Effector memory CD4-positive, alpha-beta T cell (primary cell): ENCODE results near the gene TRIM14.
"Not testable (repeated sequence)": the region's sequence is repeated elsewhere in the genome, so short reads cannot be mapped to it uniquely, and the experiment has no call there.

Source experiments
- DNase-seq, 3 donors: peaks; one replicate each; pipeline ENCODE4 v3.0.0-alpha.2; 2020
- H3K27ac ChIP-seq: 2 replicates; pipeline ENCODE4 v1.7.0; 2013; ENCODE audit warnings: mild to moderate bottlenecking, low read length, moderate library complexity; ENCODE audit not compliant: insufficient read depth, poor library complexity, severe bottlenecking
- H3K27me3 ChIP-seq: replicated peaks from 2 replicates; pipeline ENCODE4 v1.7.0; 2013; ENCODE audit warnings: mild to moderate bottlenecking, low read length; ENCODE audit not compliant: insufficient read depth, control insufficient read depth, poor library complexity, severe bottlenecking
- H3K36me3 ChIP-seq: 2 replicates; pipeline ENCODE4 v1.7.0; 2013; ENCODE audit warnings: mild to moderate bottlenecking, low read length, moderate library complexity; ENCODE audit not compliant: control insufficient read depth, insufficient read depth
- H3K4me1 ChIP-seq: 2 replicates; pipeline ENCODE4 v1.7.0; 2013; ENCODE audit warnings: low read length, mild to moderate bottlenecking; ENCODE audit not compliant: control insufficient read depth, insufficient read depth, poor library complexity, severe bottlenecking
- H3K4me3 ChIP-seq: 2 replicates; pipeline ENCODE4 v1.7.0; 2013; ENCODE audit warnings: low read length, low read depth, mild to moderate bottlenecking; ENCODE audit not compliant: insufficient read depth, poor library complexity, severe bottlenecking
- H3K9me3 ChIP-seq: 2 replicates; pipeline ENCODE4 v1.7.0; 2013; ENCODE audit warnings: mild to moderate bottlenecking, low read length, moderate library complexity; ENCODE audit not compliant: control insufficient read depth

Gene TRIM14

GRCh38 chr9:98076514-98076890 lies 42.5 kb downstream of the TRIM14 start:
- DNase-seq, H3K27me3 ChIP-seq, H3K9me3 ChIP-seq, H3K4me3 ChIP-seq: not testable (repeated sequence)
- H3K27ac ChIP-seq, result peak overlapping the region; percentile 71
- peaks cover 19% of the 10 kb centered on the region for H3K4me1 ChIP-seq
- peaks cover 23% of the 10 kb centered on the region for H3K36me3 ChIP-seq

GRCh38 chr9:98075332-98075805 lies 43.7 kb downstream of the TRIM14 start:
- H3K27me3 ChIP-seq, result no peaks in the 10 kb centered on the region
- H3K4me3 ChIP-seq, result no peak overlapping the region
- no peaks in the 10 kb centered on the region for H3K9me3 ChIP-seq
- DNase-seq, result no peak
- H3K36me3 ChIP-seq, result peaks cover 13% of the 10 kb centered on the region
- H3K27ac ChIP-seq, result peak overlapping the region; percentile 71
- H3K4me1 ChIP-seq, result peaks cover 19% of the 10 kb centered on the region

- H3K9me3 ChIP-seq, result no peaks in the 10 kb centered on the region
- peak; percentile 41 to 62 (median 43) for DNase-seq
- no peaks in the 10 kb centered on the region for H3K27me3 ChIP-seq
- peak overlapping the region; percentile 71 for H3K27ac ChIP-seq
- peaks cover 9% of the 10 kb centered on the region for H3K36me3 ChIP-seq
- H3K4me1 ChIP-seq, result peaks cover 19% of the 10 kb centered on the region
- H3K4me3 ChIP-seq, result no peak overlapping the region
Observed at GRCh38 chr9:98074115-98074990, 44.7 kb downstream of the TRIM14 start.

- Histone ChIP-seq H3K4me1 (peaks cover 18% of the 10 kb centered on the region), H3K27ac (no peak overlapping the region), H3K4me3 (no peak overlapping the region), H3K27me3 (no peaks in the 10 kb centered on the region), H3K36me3 (peaks cover 3% of the 10 kb centered on the region), H3K9me3 (no peaks in the 10 kb centered on the region)
- DNase-seq, result no peak
Observed at GRCh38 chr9:98071737-98072136, 47.3 kb downstream of the TRIM14 start.

- Histone ChIP-seq H3K27ac (no peak overlapping the region), H3K9me3 (no peaks in the 10 kb centered on the region), H3K36me3 (peaks cover 8% of the 10 kb centered on the region), H3K27me3 (no peaks in the 10 kb centered on the region), H3K4me3 (no peak overlapping the region), H3K4me1 (peaks cover 10% of the 10 kb centered on the region)
- no peak for DNase-seq
Observed at GRCh38 chr9:98070704-98071103, 48.3 kb downstream of the TRIM14 start.

GRCh38 chr9:98069551-98069950 lies 49.5 kb downstream of the TRIM14 start:
- Histone ChIP-seq H3K9me3 (no peaks in the 10 kb centered on the region), H3K4me3 (no peak overlapping the region), H3K27ac (no peak overlapping the region), H3K27me3 (no peaks in the 10 kb centered on the region), H3K36me3 (peaks cover 13% of the 10 kb centered on the region), H3K4me1 (peaks cover 2% of the 10 kb centered on the region)
- DNase-seq, result no peak

- Histone ChIP-seq H3K4me1 (no peaks in the 10 kb centered on the region), H3K9me3 (no peaks in the 10 kb centered on the region), H3K27ac (no peak overlapping the region), H3K27me3 (no peaks in the 10 kb centered on the region), H3K36me3 (peaks cover 17% of the 10 kb centered on the region), H3K4me3 (no peak overlapping the region)
- no peak for DNase-seq
Observed at GRCh38 chr9:98067184-98067583, 51.8 kb downstream of the TRIM14 start.

GRCh38 chr9:98066235-98066634 lies 52.8 kb downstream of the TRIM14 start:
- Histone ChIP-seq H3K27ac (no peak overlapping the region), H3K36me3 (peaks cover 17% of the 10 kb centered on the region), H3K9me3 (no peaks in the 10 kb centered on the region), H3K4me3 (no peak overlapping the region), H3K4me1 (no peaks in the 10 kb centered on the region), H3K27me3 (no peaks in the 10 kb centered on the region)
- DNase-seq, result no peak

GRCh38 chr9:98064623-98065392 lies 54.2 kb downstream of the TRIM14 start:
- no peaks in the 10 kb centered on the region for H3K27me3 ChIP-seq
- H3K36me3 ChIP-seq, result peaks cover 22% of the 10 kb centered on the region
- H3K4me3 ChIP-seq, result no peak overlapping the region
- DNase-seq, result no peak
- no peaks in the 10 kb centered on the region for H3K9me3 ChIP-seq
- no peak overlapping the region for H3K27ac ChIP-seq
- H3K4me1 ChIP-seq, result no peaks in the 10 kb centered on the region

- no peaks in the 10 kb centered on the region for H3K27me3 ChIP-seq
- H3K36me3 ChIP-seq, result peaks cover 22% of the 10 kb centered on the region
Observed at GRCh38 chr9:98062161-98062560, 56.9 kb downstream of the TRIM14 start.

More at GRCh38 chr9:98062161-98062560, 56.9 kb downstream of the TRIM14 start:
- H3K9me3 ChIP-seq, result no peaks in the 10 kb centered on the region
- H3K4me1 ChIP-seq, result peaks cover 6% of the 10 kb centered on the region
- H3K27ac ChIP-seq, result no peak overlapping the region
- no peak overlapping the region for H3K4me3 ChIP-seq
- no peak for DNase-seq
